Left lobe of liver (tissue), 2 donors: ENCODE measurements around the gene MCF2L2. TPM values are rescaled to one million over a fixed set of nuclear protein-coding genes. Genes with fewer than 3 reads are reported as not detected.

Experiments
- ATAC-seq: fragments of 200-7000 bp; cut with Tn5 transposase; one replicate; pipeline ENCODE4 v1.9.1; 2020; ENCODE audit warnings: mild to moderate bottlenecking, moderate library complexity
- DNase-seq: peaks from one replicate; pipeline ENCODE4 v3.0.0-alpha.2; 2020; ENCODE audit warnings: low spot score
- total RNA-seq: library from RNA; stranded (reverse); gene quantifications from one replicate; pipeline ENCODE4 v1.2.1, GENCODE V29; 2021
- donor health status: DM: no; HTN: no; CAD: no; lungs with moderate emphysema.
- donor health status: DM: no; HTN: yes; CAD: no.

The MCF2L2 gene
- total RNA-seq, 1 donor from 2014 or later, result 0.13 TPM

DNA sequence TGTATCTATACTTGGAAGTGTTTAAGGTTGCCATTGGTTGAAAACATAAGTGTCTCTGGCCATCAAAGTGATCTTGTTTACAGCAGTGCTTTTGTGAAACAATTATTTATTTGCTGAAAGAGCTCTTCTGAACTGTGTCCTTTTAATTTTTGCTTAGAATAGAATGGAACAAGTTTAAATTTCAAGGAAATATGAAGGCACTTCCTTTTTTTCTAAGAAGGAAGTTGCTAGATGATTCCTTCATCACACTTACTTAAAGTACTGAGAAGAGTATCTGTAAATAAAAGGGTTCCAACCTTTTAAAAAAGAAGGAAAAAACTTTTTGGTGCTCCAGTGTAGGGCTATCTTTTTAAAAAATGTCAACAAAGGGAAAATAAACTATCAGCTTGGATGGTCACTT is 155.6 kb downstream of the MCF2L2 start:
- no peak for ATAC-seq
- DNase-seq, result no peak

DNA sequence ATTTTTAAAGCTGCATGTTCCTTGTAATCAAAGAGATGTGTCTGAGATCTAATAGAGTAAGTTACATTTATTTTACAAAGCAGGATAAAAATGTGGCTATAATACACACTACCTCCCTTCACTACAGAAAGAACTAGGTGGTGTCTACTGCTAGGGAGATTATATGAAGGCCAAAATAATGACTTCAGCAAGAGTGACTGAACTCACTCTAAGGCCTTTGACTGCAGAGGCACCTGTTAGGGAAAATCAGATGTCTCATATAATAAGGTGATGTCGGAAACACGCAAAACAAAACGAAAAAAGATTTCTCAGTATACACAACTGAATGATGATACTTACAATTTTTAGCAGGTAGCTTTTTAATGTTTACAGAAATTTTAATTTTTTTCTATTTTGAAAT is 156.3 kb downstream of the MCF2L2 start:
- ATAC-seq, result no peak
- no peak for DNase-seq

GRCh38 chr3:183270344-183270743 is 158.1 kb downstream of the MCF2L2 start:
- DNase-seq (no peak), ATAC-seq (no peak)

DNA sequence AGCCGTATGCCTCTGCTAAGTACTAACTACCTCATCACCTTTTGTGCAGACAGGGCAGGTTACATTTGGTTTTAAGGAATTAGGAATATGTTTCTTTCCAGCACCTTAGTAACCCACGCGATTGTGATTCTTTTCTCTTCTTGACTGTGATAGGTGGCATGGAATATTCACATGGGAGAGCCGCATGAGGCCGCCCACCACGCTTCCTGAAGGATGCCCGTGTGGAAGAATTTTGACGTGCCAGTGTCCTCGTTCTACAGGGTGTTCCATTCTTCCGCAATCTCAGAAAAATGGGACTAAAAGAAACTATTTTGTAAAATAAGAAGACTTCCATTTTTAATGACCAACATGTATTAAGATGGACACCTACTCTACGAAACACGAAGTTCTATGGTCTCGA is 159.1 kb downstream of the MCF2L2 start:
- DNase-seq (no peak), ATAC-seq (no peak)

- no peak for ATAC-seq
These were observed 160.1 kb downstream of the MCF2L2 start for GRCh38 chr3:183268366-183268765.

GRCh38 chr3:183267140-183267539 is 161.3 kb downstream of the MCF2L2 start:
- ATAC-seq (no peak), DNase-seq (no peak)

More at GRCh38 chr3:183268366-183268765, 160.1 kb downstream of the MCF2L2 start:
- DNase-seq, result no peak

DNA sequence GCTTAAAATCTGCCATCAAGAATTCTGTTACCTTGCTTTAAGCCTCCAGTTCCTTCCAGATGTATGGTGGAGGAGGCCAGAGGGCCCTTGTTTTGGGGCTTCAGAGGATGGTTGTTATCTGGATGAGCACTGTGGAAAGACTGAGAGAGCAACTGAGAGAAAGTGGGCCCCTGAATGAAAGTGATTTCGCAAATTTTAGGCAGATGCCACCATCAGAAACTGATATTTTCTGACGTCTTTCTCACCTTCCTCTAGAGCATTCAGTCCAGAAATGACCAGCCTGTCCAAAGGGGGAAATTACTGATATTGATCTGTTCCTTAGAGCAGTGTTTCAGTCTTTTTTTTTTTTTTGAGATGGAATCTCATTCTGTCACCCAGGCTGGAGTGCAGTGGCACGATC is 162.0 kb downstream of the MCF2L2 start:
- ATAC-seq (no peak), DNase-seq (no peak)

- DNase-seq (no peak), ATAC-seq (peak; percentile 84)
These were observed 162.5 kb downstream of the MCF2L2 start for GRCh38 chr3:183265834-183266417.

DNA sequence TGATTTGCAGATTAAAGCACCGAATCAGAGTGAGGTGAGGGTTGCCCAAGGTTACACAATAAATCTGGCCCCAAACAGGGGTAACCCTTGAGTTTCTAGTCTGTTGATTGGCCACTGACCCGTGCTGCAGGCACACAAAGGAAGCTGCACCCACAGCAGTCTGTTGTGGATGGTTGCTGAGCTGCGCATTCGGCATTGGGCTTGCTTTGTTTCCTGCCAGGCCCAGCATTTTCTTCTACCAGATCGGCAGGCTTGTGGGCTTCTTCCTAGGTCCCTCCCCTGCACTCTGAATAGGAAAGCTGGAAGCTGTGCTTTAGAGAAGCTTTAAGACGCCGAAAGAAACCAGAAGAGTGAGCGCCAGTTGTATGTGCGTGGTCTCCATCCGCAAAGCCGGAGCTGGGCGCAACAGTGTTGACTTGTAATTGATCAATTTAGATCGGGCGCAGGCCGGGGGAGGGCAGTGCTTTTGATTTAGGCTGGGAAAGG is 163.2 kb downstream of the MCF2L2 start:
- no peak for DNase-seq
- ATAC-seq, result no peak

DNA sequence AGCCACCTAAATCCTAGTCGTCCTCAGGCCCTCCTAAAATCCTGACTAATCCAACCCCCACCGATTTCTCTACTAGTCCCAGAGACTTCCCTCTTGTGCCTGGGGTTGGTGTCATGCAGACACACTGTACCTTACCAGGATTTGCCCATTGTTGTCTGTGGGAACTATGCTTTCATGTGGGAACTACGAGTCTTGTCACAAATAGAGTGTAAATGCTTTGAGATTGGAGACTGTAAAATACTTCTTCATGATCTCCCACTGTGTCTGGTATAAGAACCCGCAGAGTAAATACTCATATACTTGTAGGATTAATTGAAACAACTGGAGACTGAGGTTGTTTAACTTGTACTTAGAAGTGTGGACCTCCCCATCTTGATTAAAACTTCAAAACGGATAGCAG is 164.2 kb downstream of the MCF2L2 start:
- ATAC-seq, result no peak
- DNase-seq, result no peak

DNA sequence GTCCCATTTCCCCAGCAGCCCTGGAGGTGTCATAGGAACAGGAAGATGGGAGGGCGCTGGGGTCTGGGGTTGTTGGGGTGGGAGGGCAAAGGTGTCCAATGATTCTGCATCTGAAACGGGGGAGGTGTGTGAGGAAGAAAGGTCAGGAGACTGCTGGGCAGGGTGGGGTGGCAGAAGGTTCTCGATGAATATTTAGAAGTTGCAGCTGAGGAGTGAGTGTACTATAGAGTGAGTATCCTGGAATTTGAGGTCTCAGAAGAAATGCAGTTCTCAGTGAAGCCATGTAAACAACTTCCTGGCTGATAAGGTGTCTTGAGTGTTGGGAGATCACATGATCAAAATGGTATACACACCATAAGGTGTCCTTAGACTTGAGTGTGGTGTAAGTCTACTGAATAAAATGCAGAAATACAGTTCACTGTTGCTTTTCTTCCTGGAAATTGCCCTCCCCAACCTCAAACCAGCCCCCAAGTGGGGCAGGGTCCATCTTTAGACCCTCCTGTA is 165.5 kb downstream of the MCF2L2 start:
- ATAC-seq (no peak), DNase-seq (no peak)

DNA sequence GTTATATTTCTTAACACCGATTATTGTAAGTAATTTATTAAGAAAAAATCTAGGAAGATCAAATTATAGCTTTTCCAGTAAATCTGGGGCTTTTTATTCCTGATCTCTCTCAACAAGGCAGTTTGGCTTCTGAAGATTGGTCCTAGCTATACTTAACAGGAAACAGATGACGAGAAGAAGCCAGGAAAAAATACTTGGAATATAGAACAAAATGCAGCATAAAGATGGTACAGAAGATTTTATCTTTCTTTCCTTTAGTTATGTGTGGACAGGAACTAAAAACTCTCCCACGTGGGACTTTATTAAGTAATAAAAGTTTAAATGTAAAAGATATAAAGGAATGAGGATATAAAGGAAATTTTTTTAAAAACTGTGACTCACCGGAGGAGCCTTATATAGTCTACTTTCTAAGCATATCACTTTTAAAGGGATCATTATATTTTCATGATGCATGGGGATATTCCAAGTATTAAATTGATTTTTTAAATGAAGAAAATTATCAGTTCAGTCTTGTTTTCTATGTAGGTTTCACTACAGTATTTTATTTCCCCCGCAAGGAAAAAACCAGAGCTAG is 167.2 kb downstream of the MCF2L2 start:
- ATAC-seq, result no peak
- no peak for DNase-seq

- no peak for DNase-seq
- ATAC-seq, result peak; percentile 42
These were observed 168.1 kb downstream of the MCF2L2 start for GRCh38 chr3:183260167-183260904.

- DNase-seq (no peak), ATAC-seq (no peak)
These were observed 168.8 kb downstream of the MCF2L2 start for GRCh38 chr3:183259621-183260020.

GRCh38 chr3:183259087-183259486 is 169.3 kb downstream of the MCF2L2 start:
- no peak for DNase-seq
- ATAC-seq, result no peak

- no peak for DNase-seq
- ATAC-seq, result no peak
These were observed 173.1 kb downstream of the MCF2L2 start for GRCh38 chr3:183255348-183255730.

- no peak for ATAC-seq
- DNase-seq, result no peak
These were observed 173.7 kb downstream of the MCF2L2 start for GRCh38 chr3:183254487-183255347.

DNA sequence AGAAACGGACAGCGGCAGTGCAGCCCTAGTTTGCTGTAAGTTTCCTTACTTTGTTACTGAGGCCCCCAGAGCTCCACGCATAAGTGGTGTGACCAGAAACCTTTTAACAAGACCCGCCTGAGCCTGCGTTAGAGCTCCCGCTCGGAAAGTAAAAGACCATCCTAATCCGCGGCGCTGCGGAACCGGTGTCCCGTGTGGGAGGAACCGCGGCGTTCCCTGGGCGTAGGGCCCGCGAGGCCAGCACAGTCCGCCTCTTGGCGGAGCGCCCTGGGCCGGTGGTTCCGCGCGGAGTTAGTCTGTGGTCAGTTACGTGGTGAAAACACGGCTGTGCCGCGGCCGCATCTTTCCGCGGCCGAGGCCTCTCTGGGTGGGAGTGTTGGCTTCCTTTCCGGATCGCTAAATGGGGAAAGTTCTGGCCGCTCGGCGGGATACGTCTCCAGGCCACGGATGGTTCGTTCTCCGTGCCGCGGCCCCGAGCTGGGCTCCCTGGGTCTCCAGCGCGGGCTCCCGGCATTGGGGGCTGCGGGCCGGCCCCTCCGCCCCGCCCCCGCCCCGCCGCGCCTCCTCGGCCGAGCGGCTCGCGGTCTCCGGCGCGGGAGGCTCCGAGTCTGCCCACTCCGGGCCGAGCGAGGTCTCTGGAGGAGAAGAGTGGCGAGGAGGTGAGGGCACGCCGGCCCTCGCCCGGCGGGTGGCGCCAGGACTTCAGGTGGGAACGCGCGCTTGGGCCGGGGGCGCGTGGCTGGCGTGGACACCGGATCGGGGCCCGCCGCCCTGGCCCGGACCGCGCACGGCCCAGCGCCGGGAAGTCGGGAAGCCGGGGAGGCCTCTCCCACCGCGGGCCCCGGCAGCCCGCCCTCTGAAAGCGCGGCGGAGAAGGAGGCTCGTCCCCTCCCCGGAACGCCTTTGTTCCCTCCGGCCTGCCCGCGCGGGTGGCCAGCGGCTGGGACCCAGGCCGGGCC is 174.6 kb downstream of the MCF2L2 start:
- DNase-seq, result peak; percentile 78

GRCh38 chr3:183252973-183253527 is 175.4 kb downstream of the MCF2L2 start, which contains the start of gene B3GNT5:
B3GNT5 (plus strand) TSS chr3:183253253; CDS start chr3:183269799, 16,546 bp downstream.
- ATAC-seq (peak; percentile 26), DNase-seq (no peak)

More for the DNA sequence above, 174.6 kb downstream of the MCF2L2 start:
- ATAC-seq, result peak; percentile 92
